Activated T-helper 1 cell treated with anti-CD3 and anti-CD28 coated beads, Interleukin-12 subunit alpha, Interleukin-12 subunit beta, Interleukin-2, Interleukin-4 antibody, amounts not matched to agents 30 ng/mL and 10 ng/mL and 1 ng/mL, durations not matched to agents 14 hours and 24 hours and 36 hours (primary cell): ENCODE results near the gene ACAP1. TPM values are rescaled to one million over a fixed set of nuclear protein-coding genes. Genes with fewer than 3 reads are reported as not detected.

ENCODE experiments used
- DNase-seq: peaks from one replicate; pipeline ENCODE4 v3.0.0; 2021; ENCODE audit warnings: low spot score
- H3K27ac Mint-ChIP-seq: one replicate; pipeline ENCODE4 v1.8.0; 2021; ENCODE audit warnings: mild to moderate bottlenecking, mixed read lengths
- H3K27me3 Mint-ChIP-seq: one replicate; pipeline ENCODE4 v1.8.0; 2022; ENCODE audit warnings: mild to moderate bottlenecking, moderate library complexity, mixed read lengths; ENCODE audit not compliant: insufficient read depth
- H3K36me3 Mint-ChIP-seq: one replicate; pipeline ENCODE4 v1.8.0; 2021; ENCODE audit warnings: low read depth, mixed read lengths
- H3K4me1 Mint-ChIP-seq: one replicate; pipeline ENCODE4 v1.8.0; 2021; ENCODE audit warnings: low read depth, mixed read lengths
- H3K4me3 Mint-ChIP-seq: one replicate; pipeline ENCODE4 v1.8.0; 2021; ENCODE audit warnings: mild to moderate bottlenecking, moderate library complexity, mixed read lengths
- H3K9me3 Mint-ChIP-seq: one replicate; pipeline ENCODE4 v1.8.0; 2021; ENCODE audit warnings: mixed read lengths
- intact Hi-C: fragments of 100-400 bp; cut with micrococcal nuclease; formaldehyde crosslinking; loops from one replicate; pipeline ENCODE4 v1.15.1; 2024
- total RNA-seq: library from RNA; stranded (reverse); gene quantifications from 2 replicates; pipeline ENCODE4 v1.2.3, GENCODE V29; 2022

The ACAP1 gene
- total RNA-seq, 1 donor from 2014 or later = 266 TPM

- Mint-ChIP-seq H3K27ac (no peak overlapping the region), H3K4me1 (peaks cover 16% of the 10 kb centered on the region), H3K9me3 (no peaks in the 10 kb centered on the region), H3K27me3 (peaks cover 34% of the 10 kb centered on the region), H3K4me3 (peak overlapping the region; percentile 22), H3K36me3 (no peaks in the 10 kb centered on the region)
- peak; percentile 63 for DNase-seq
- intact Hi-C loops = loop anchor here (1.0 to 5.0 kb wide), 6 partner anchors 11 to 250 kb away; partner anchors contain the start of genes EIF5A and ELP5
These were observed 40.0 kb upstream of the ACAP1 start for GRCh38 chr17:7296189-7296861.

- Mint-ChIP-seq H3K27ac (no peak overlapping the region), H3K4me1 (peaks cover 4% of the 10 kb centered on the region), H3K36me3 (peaks cover 6% of the 10 kb centered on the region), H3K4me3 (no peak overlapping the region), H3K9me3 (no peaks in the 10 kb centered on the region), H3K27me3 (peaks cover 6% of the 10 kb centered on the region)
- no peak for DNase-seq
- intact Hi-C loops = no loop called here
These were observed 32.1 kb upstream of the ACAP1 start for GRCh38 chr17:7304179-7304578.

GRCh38 chr17:7306911-7307685 is 29.2 kb upstream of the ACAP1 start, which contains the start of gene EIF5A:
Gene EIF5A (plus strand): TSS chr17:7307628. CDS start chr17:7309636, 2,008 bp downstream.
- Mint-ChIP-seq H3K4me1 (peaks cover 24% of the 10 kb centered on the region), H3K9me3 (no peaks in the 10 kb centered on the region), H3K4me3 (peak within 1 kb of the TSS; percentile 94), H3K36me3 (peaks cover 33% of the 10 kb centered on the region), H3K27ac (peak within 1 kb of the TSS; percentile 100), H3K27me3 (peaks cover 4% of the 10 kb centered on the region)
- intact Hi-C loops = loop anchor here (1.0 to 5.0 kb wide), 16 partner anchors 8 to 550 kb away; partner anchors contain the start of genes CYB5D1, ELP5, GPS2 and NAA38
- DNase-seq = peak; percentile 99

DNA sequence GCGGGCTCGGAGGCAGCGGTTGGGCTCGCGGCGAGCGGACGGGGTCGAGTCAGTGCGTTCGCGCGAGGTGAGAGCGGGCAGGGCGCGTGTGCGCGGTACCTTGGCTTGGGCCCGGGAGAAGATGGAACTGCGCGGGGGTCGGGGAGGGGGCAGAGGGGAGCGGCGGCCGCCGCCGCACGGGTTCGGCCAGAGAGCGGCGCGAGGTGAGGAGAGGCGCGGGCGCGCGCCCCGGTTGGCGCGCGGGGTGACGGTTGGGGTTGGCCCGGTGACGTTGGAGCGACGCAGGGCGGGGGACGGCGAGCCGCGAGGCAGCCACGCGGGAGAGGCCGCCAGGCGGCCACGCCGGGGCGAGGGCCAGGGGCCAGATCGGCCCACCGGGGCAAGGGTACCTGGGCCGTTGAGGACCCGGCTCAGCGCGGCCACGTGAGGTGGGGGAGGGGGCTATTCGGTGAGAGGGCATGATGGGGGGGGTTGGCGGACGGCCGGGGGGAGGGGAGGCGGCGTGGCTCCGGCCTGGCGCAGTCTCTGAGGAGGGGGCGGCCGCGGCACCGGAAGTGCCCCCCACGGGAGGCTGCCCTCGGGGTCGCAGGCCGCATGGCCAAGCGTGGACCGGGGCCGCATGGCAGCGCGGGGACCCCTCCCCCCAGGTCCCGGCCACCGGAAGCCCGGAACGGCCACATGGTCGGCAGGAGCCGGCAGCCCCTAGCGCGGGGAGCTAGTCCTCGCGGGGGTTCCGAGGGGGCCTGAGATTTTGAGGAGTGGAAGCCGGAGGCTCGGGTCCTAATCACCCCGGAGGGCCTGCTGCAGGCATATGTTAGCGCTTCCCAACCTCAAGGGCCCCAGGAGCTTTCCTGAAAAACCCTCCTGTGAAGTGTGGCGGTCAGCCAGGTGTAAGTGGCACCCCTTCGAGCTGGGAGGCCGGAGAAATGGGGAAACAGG is 28.4 kb upstream of the ACAP1 start:
- Mint-ChIP-seq H3K9me3 (no peaks in the 10 kb centered on the region), H3K27me3 (peaks cover 4% of the 10 kb centered on the region), H3K4me1 (peaks cover 32% of the 10 kb centered on the region), H3K4me3 (peak overlapping the region; percentile 94), H3K27ac (peak overlapping the region; percentile 100), H3K36me3 (peaks cover 41% of the 10 kb centered on the region)
- intact Hi-C loops = loop anchor here (1.0 to 5.0 kb wide), 17 partner anchors 7 to 549 kb away; partner anchors contain the start of genes ACADVL, CYB5D1, DLG4 and ELP5
- peak; percentile 50 for DNase-seq

GRCh38 chr17:7308625-7309433 is 27.5 kb upstream of the ACAP1 start:
- DNase-seq = peak; percentile 80
- Mint-ChIP-seq H3K4me1 (peaks cover 40% of the 10 kb centered on the region), H3K4me3 (peak overlapping the region; percentile 89), H3K9me3 (no peaks in the 10 kb centered on the region), H3K27ac (peak overlapping the region; percentile 90), H3K36me3 (peaks cover 48% of the 10 kb centered on the region), H3K27me3 (peaks cover 4% of the 10 kb centered on the region)
- intact Hi-C loops = loop anchor here (1.0 to 5.0 kb wide), 5 partner anchors 90 to 548 kb away; partner anchors contain the start of genes ACADVL, CYB5D1, DLG4 and NAA38

DNA sequence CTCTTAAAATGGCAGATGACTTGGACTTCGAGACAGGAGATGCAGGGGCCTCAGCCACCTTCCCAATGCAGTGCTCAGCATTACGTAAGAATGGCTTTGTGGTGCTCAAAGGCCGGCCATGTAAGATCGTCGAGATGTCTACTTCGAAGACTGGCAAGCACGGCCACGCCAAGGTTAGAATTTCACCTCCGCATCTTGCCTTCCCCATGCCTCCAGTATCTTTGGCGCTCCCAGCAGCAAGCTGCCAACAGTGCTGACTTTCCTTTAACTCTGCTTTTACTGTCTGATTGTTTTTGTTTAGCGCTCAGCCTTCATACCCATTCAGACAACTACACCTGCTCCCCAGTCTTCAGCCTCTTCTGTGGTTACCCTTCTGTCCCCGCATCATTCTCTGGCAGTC is 26.7 kb upstream of the ACAP1 start:
- peak overlapping the region; percentile 90 for H3K27ac Mint-ChIP-seq
- peak overlapping the region; percentile 89 for H3K4me3 Mint-ChIP-seq
- H3K4me1 Mint-ChIP-seq = peaks cover 48% of the 10 kb centered on the region
- H3K36me3 Mint-ChIP-seq = peaks cover 54% of the 10 kb centered on the region
- H3K27me3 Mint-ChIP-seq = no peaks in the 10 kb centered on the region
- DNase-seq = no peak
- intact Hi-C loops = loop anchor here (5.0 kb wide), 4 partner anchors 148 to 548 kb away; partner anchors contain the start of genes CYB5D1, NAA38, SLC16A13 and TMEM88
- no peaks in the 10 kb centered on the region for H3K9me3 Mint-ChIP-seq

DNA sequence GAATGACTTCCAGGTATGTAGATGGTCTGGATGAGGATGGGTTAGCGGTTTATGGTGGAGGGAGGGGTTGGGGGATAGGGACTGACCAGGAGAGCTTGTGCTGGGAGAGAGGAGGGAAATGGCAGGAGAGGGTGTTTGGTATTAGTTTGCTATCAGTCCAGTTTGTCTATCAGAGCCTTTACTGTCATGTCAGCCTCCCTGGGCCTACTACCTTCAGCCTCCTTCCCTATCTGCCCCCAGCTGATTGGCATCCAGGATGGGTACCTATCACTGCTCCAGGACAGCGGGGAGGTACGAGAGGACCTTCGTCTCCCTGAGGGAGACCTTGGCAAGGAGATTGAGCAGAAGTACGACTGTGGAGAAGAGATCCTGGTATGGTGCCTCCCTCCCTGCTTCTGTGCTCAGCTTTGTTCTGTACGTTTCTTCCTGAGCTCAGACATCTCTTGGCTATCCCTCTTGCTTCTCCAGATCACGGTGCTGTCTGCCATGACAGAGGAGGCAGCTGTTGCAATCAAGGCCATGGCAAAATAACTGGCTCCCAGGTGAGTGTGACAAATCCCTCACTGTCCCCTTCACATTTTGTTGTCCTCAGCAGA is 25.1 kb upstream of the ACAP1 start:
- no peak for DNase-seq
- H3K4me3 Mint-ChIP-seq = peak overlapping the region; percentile 89
- peaks cover 58% of the 10 kb centered on the region for H3K36me3 Mint-ChIP-seq
- peak overlapping the region; percentile 26 for H3K27ac Mint-ChIP-seq
- intact Hi-C loops = no loop called here
- no peaks in the 10 kb centered on the region for H3K9me3 Mint-ChIP-seq
- H3K4me1 Mint-ChIP-seq = peaks cover 49% of the 10 kb centered on the region
- H3K27me3 Mint-ChIP-seq = no peaks in the 10 kb centered on the region

GRCh38 chr17:7312432-7313087 is 23.8 kb upstream of the ACAP1 start:
- intact Hi-C loops = no loop called here
- peak overlapping the region; percentile 62 for H3K27ac Mint-ChIP-seq
- H3K4me3 Mint-ChIP-seq = peak overlapping the region; percentile 42
- H3K9me3 Mint-ChIP-seq = no peaks in the 10 kb centered on the region
- no peak for DNase-seq
- no peaks in the 10 kb centered on the region for H3K27me3 Mint-ChIP-seq
- H3K4me1 Mint-ChIP-seq = peaks cover 53% of the 10 kb centered on the region
- H3K36me3 Mint-ChIP-seq = peaks cover 64% of the 10 kb centered on the region

- no peaks in the 10 kb centered on the region for H3K27me3 Mint-ChIP-seq
- H3K36me3 Mint-ChIP-seq = peaks cover 67% of the 10 kb centered on the region
- peaks cover 53% of the 10 kb centered on the region for H3K4me1 Mint-ChIP-seq
- H3K27ac Mint-ChIP-seq = peak overlapping the region; percentile 62
- peak overlapping the region; percentile 84 for H3K4me3 Mint-ChIP-seq
- no peak for DNase-seq
- intact Hi-C loops = no loop called here
- no peaks in the 10 kb centered on the region for H3K9me3 Mint-ChIP-seq
These were observed 23.0 kb upstream of the ACAP1 start for GRCh38 chr17:7313088-7313889.

DNA sequence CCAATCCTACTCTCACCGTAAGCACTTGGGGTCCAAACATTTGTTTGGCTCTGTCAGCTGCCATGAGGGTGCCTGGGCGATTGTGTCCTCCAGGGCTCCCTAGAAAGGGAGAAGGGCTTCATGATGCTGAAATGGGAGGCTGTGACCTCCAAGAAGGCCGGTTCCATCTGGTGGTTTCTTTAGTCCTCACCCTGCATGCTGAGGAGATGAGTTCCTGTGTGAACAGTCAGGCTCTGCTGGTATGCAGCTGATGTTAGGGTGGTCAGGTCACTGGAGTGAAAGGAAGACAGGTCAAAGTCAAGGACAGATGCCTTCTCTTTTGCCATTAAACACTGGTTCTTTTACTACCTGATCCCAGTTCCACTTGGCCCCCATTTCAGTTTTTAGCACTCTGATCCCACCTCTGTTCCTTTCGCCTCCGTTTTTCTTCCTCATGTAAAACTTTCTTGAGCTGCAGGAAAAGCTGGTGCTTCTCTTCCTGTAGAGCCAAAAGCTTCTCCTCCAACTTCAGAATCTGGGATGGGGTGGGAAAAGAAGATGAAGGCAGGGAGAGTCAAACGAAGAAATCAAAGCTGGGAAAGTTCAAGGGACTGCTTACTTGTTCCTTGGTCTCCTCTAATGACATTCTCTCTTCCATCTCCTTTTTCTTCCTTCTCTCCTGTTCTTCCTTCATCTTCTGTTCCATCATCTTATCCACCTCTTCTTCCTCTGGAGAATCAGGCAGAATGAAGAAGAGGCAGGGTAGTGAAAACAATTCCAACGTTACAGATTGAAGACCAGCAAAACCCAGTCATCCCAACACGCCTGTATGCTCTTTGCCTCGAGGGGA is 22.2 kb upstream of the ACAP1 start:
- no peak for DNase-seq
- H3K27me3 Mint-ChIP-seq = no peaks in the 10 kb centered on the region
- peaks cover 50% of the 10 kb centered on the region for H3K4me1 Mint-ChIP-seq
- H3K4me3 Mint-ChIP-seq = peak overlapping the region; percentile 84
- intact Hi-C loops = no loop called here
- no peaks in the 10 kb centered on the region for H3K9me3 Mint-ChIP-seq
- H3K36me3 Mint-ChIP-seq = peaks cover 66% of the 10 kb centered on the region
- H3K27ac Mint-ChIP-seq = peak overlapping the region; percentile 79
